ENCODE measurements around the gene MBNL1. TPM values are rescaled to one million over a fixed set of nuclear protein-coding genes. Genes with fewer than 3 reads are reported as not detected.
A peak's percentile ranks its signal among the peaks of the same experiment; 100 is the strongest.

The MBNL1 gene
- total and polyA plus RNA-seq, 3 donors from 2014 or later = 36.5 to 167 (median 145) TPM

DNA sequence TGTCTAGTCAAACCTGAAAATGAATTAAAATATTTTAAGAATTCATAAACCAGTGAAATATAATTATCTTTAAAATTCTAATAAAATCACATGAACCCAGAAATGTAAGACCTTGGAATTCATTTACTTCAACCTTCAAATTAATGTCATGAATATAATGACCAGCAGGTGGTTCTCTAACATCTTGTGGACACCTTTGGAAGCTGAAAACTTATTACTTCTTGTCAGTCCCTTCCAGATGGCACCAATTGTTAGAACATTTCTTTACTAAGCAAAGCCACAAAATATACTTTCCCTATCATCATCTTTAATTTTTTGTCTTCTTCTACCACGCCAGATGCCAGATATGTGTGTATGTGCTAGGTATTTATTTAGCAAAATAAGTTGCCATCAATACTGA is 240.0 kb downstream of the MBNL1 start:
- WGBS, 2 donors = 88 to 95% methylated on average over 1 of the region's 1 CpG
- Histone ChIP-seq H3K36me3 (ENCODE audit: low read depth, missing control alignments) (no peaks in the 10 kb centered on the region), H3K27me3 (no peaks in the 10 kb centered on the region), H3K27ac (no peak overlapping the region), H3K9me3 (no peaks in the 10 kb centered on the region), H3K4me1 (no peaks in the 10 kb centered on the region), H3K4me3 (no peak overlapping the region)
- no peak for DNase-seq
- TF ChIP-seq POLR2A (IDR thresholded peaks at IDR 0.05) = no peak
- TF ChIP-seq, protein P1, sequence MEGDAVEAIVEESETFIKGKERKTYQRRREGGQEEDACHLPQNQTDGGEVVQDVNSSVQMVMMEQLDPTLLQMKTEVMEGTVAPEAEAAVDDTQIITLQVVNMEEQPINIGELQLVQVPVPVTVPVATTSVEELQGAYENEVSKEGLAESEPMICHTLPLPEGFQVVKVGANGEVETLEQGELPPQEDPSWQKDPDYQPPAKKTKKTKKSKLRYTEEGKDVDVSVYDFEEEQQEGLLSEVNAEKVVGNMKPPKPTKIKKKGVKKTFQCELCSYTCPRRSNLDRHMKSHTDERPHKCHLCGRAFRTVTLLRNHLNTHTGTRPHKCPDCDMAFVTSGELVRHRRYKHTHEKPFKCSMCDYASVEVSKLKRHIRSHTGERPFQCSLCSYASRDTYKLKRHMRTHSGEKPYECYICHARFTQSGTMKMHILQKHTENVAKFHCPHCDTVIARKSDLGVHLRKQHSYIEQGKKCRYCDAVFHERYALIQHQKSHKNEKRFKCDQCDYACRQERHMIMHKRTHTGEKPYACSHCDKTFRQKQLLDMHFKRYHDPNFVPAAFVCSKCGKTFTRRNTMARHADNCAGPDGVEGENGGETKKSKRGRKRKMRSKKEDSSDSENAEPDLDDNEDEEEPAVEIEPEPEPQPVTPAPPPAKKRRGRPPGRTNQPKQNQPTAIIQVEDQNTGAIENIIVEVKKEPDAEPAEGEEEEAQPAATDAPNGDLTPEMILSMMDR (IDR thresholded peaks at IDR 0.05) = peak; percentile 34 to 47 (median 45)
- intact Hi-C loops (cut with DNase I; ENCODE audit: low total_unique reads) = no loop called here

DNA sequence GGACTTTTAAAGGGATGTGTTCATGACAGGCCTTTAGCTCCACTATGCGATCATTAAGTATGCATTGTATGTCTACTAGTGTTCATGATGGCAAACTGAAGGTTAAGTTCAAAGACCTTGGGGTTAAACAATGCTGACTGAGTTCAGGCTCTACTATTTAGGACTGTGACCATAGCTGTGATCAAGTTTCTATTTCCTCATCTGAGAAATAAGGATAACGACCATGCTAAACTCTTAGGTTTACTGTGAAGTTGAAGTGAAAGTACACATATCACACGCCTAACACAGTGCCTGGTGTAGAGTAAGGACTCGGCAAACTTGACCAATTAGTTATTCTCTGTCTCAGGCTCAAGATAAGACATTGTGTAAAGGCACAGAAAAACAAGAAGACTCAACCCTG is 243.2 kb downstream of the MBNL1 start:
- WGBS, 2 donors = 79 to 89% methylated on average over 4 of the region's 4 CpGs
- Histone ChIP-seq H3K27ac (no peak overlapping the region), H3K36me3 (ENCODE audit: low read depth, missing control alignments) (no peaks in the 10 kb centered on the region), H3K4me3 (no peak overlapping the region), H3K4me1 (no peaks in the 10 kb centered on the region), H3K27me3 (no peaks in the 10 kb centered on the region), H3K9me3 (no peaks in the 10 kb centered on the region)
- intact Hi-C loops (cut with DNase I; ENCODE audit: low total_unique reads) = no loop called here
- DNase-seq = no peak
- TF ChIP-seq POLR2A (IDR thresholded peaks at IDR 0.05) = no peak
- TF ChIP-seq, protein P1 (IDR thresholded peaks at IDR 0.05) = no peak

DNA sequence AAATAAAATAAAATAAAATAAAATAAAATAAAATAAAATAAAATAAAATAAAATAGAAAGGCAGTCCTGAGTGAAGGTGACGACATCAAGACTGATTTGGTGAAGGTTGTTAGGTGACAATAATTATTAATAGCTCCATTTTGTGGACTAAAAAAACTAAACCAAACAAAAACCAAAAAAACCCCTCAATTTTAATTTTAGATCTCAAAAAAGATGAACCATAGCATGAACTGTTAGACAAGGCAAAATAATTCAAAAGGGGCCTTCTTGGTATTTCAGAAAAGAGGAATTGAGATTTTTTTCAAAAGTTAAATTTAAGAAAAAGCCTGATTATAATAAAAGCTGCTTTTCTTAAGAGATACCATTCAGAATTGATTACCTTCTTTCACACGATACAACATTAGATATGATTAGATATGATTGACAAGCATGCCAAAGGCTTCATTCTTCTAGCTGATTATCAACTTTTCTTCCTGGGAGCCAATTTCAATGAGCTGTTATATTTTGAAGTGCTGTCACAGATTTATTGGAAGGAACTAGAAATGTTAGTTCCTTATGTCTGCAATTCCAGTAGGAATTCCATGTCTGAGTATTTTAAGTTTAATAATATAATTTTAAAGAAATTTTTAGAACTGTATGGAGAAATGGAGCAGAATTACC is 244.7 kb downstream of the MBNL1 start:
- Histone ChIP-seq H3K27ac (no peak overlapping the region), H3K4me1 (no peaks in the 10 kb centered on the region), H3K9me3 (no peaks in the 10 kb centered on the region), H3K36me3 (ENCODE audit: low read depth, missing control alignments) (no peaks in the 10 kb centered on the region), H3K27me3 (no peaks in the 10 kb centered on the region), H3K4me3 (no peak overlapping the region)
- intact Hi-C loops (cut with DNase I; ENCODE audit: low total_unique reads) = no loop called here
- no peak for DNase-seq
- TF ChIP-seq, protein P1 (IDR thresholded peaks at IDR 0.05) = no peak
- TF ChIP-seq POLR2A (IDR thresholded peaks at IDR 0.05) = no peak
- WGBS, 2 donors = 79 to 88% methylated on average over 2 of the region's 2 CpGs

Small RNAs within 50 kb of the gene (small RNA-seq; reads per million reads assigned to genes)
- gene RF00019 = 0 reads per million in 2 donors

Data from testis (tissue), 3 donors.